Mammary epithelial cell (primary cell): ENCODE data around the gene KCNJ9.

Source experiments
- EZH2 ChIP-seq: IDR thresholded peaks from 2 replicates; pipeline ENCODE4 v1.6.1; 2012; ENCODE audit warnings: low read length, inconsistent platforms, borderline replicate concordance
- TF ChIP-seq, protein P1 (sequence below), 2 donors: IDR thresholded peaks in 1 of 2; conservative IDR thresholded peaks in 1 of 2; 2 replicates each; pipeline ENCODE4 v1.5.1; 2011 to 2012; ENCODE audit warnings: inconsistent platforms in 2 of 2, low read length in 2 of 2, mild to moderate bottlenecking in 2 of 2, control low read depth in 1 of 2, low read depth in 1 of 2; ENCODE audit not compliant: insufficient read depth in 1 of 2; ENCODE audit errors: extremely low read depth in 1 of 2

DNA sequence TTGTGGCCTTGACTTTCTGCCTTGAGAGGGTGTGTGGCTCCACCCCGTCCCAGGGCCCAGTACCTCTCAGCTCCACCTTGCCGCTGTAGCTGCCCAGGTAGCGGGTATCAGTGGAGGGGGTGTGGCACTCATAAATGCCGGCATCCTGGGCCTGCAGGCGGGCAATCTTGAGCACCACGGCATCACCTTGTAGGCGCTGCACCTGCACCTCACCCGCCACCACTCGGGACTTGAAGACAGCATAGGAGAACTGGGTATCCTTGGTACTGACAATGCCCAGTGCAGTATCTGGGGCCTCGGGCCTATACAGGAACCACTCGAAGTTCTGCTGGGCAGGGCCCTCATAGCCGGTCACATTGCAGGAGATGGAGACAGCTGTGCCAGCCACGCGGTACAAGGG is 13.5 kb downstream of the KCNJ9 start:
- TF ChIP-seq, protein P1, sequence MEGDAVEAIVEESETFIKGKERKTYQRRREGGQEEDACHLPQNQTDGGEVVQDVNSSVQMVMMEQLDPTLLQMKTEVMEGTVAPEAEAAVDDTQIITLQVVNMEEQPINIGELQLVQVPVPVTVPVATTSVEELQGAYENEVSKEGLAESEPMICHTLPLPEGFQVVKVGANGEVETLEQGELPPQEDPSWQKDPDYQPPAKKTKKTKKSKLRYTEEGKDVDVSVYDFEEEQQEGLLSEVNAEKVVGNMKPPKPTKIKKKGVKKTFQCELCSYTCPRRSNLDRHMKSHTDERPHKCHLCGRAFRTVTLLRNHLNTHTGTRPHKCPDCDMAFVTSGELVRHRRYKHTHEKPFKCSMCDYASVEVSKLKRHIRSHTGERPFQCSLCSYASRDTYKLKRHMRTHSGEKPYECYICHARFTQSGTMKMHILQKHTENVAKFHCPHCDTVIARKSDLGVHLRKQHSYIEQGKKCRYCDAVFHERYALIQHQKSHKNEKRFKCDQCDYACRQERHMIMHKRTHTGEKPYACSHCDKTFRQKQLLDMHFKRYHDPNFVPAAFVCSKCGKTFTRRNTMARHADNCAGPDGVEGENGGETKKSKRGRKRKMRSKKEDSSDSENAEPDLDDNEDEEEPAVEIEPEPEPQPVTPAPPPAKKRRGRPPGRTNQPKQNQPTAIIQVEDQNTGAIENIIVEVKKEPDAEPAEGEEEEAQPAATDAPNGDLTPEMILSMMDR (conservative IDR thresholded peaks at IDR 0.05 in 1 of 2, IDR thresholded peaks at IDR 0.05 in 1 of 2; ENCODE audit: extremely low read depth in 1 of 2, insufficient read depth in 1 of 2, low read depth in 1 of 2, low read length in 2 of 2): no peak
- no peak for TF ChIP-seq EZH2
